GM23338 (cell line): Measurements from ENCODE around the gene RBPJ.

Experiments used
- CREB1 ChIP-seq: fragments of 250-450 bp; sonication (Bioruptor Pico); IDR thresholded peaks from 2 replicates; pipeline ENCODE4 v1.5.0; 2020; ENCODE audit warnings: low read depth, mild to moderate bottlenecking, moderate library complexity
- ETS1 ChIP-seq: IDR thresholded peaks from 2 replicates; pipeline ENCODE4 v1.6.1; 2016; ENCODE audit warnings: antibody characterized with exemption
- EZH2 ChIP-seq: fragments of 200-600 bp; sonication (generic); IDR thresholded peaks from one replicate; pipeline ENCODE4 v1.8.0; 2017; ENCODE audit warnings: antibody characterized with exemption, mild to moderate bottlenecking, low read depth; ENCODE audit not compliant: unreplicated experiment
- EZH2phosphoT487 ChIP-seq: fragments of 200-600 bp; sonication (generic); IDR thresholded peaks from one replicate; pipeline ENCODE4 v1.8.1; 2018; ENCODE audit warnings: antibody characterized with exemption; ENCODE audit not compliant: unreplicated experiment
- JUNB ChIP-seq: IDR thresholded peaks from one replicate; pipeline ENCODE4 v1.6.1; 2016; ENCODE audit warnings: antibody characterized with exemption; ENCODE audit not compliant: unreplicated experiment
- NANOG ChIP-seq: IDR thresholded peaks from 2 replicates; pipeline ENCODE4 v1.6.1; 2016; ENCODE audit warnings: antibody characterized with exemption, borderline replicate concordance
- POLR2AphosphoS5 ChIP-seq: IDR thresholded peaks from 2 replicates; pipeline ENCODE4 v1.6.1; 2016; ENCODE audit warnings: antibody characterized with exemption, low read depth
- REST ChIP-seq: IDR thresholded peaks from one replicate; pipeline ENCODE4 v1.6.1; 2018; ENCODE audit warnings: antibody characterized with exemption; ENCODE audit not compliant: unreplicated experiment
- STAT1 ChIP-seq: IDR thresholded peaks from one replicate; pipeline ENCODE4 v1.6.1; 2016; ENCODE audit warnings: antibody characterized with exemption; ENCODE audit not compliant: unreplicated experiment
- ZNF114 ChIP-seq: fragments of 250-450 bp; sonication (Bioruptor Pico); IDR thresholded peaks from 2 replicates; pipeline ENCODE4 v1.5.0; 2020; ENCODE audit warnings: mild to moderate bottlenecking, moderate library complexity
- ZNF331 ChIP-seq: fragments of 250-450 bp; sonication (Bioruptor Pico); IDR thresholded peaks from 2 replicates; pipeline ENCODE4 v1.5.0; 2020; ENCODE audit warnings: low read depth, mild to moderate bottlenecking, moderate library complexity
- TF ChIP-seq, protein P1 (sequence below), 2 experiments: fragments of 200-600 bp in 1 of 2; sonication (generic) in 1 of 2; conservative IDR thresholded peaks; 2 replicates each; pipeline versions ENCODE4 v1.5.1 to v1.6.1; 2016 to 2017; ENCODE audit warnings: antibody characterized with exemption in 2 of 2, low read depth in 2 of 2, mild to moderate bottlenecking in 2 of 2, moderate library complexity in 1 of 2

DNA sequence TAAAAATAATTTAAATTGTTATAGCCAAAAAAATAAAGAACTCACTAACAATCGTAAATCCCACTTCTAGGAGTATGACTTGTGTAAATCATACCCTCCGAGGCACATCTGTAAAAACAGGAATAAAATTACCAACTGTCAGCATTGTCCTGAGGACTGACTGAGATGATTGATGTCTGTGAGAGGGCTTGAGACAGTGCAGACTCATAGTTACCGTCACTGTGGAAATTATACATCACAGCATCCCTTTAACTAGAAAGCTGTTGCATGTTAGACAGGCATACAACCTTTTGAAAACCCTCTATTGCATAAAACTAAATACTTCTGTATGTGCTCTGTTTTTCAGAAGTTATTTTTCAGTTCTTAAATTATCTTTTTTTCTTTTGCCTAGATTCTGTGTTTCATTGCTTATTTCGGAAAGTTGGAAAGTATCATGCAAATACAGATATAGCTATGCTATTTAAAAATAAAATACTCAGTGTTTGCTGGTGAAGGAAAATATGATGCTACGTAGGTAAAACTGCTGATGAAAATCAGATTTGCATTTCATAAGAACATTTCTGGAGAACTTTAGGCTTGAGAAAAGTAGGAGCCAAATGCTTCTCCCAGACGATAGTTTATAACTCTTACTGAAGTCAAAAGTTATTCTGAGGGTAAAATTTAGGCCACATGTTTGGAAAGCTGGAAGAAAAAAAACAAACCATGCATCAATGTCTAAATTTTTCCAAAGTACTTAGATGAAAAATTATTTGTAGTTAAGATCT, 13.6 kb upstream of the RBPJ start:
- TF ChIP-seq, protein P1, sequence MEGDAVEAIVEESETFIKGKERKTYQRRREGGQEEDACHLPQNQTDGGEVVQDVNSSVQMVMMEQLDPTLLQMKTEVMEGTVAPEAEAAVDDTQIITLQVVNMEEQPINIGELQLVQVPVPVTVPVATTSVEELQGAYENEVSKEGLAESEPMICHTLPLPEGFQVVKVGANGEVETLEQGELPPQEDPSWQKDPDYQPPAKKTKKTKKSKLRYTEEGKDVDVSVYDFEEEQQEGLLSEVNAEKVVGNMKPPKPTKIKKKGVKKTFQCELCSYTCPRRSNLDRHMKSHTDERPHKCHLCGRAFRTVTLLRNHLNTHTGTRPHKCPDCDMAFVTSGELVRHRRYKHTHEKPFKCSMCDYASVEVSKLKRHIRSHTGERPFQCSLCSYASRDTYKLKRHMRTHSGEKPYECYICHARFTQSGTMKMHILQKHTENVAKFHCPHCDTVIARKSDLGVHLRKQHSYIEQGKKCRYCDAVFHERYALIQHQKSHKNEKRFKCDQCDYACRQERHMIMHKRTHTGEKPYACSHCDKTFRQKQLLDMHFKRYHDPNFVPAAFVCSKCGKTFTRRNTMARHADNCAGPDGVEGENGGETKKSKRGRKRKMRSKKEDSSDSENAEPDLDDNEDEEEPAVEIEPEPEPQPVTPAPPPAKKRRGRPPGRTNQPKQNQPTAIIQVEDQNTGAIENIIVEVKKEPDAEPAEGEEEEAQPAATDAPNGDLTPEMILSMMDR (conservative IDR thresholded peaks at IDR 0.05; ENCODE audit: low read depth in 2 of 2) = no peak
- TF ChIP-seq POLR2AphosphoS5 (no peak), EZH2phosphoT487 (no peak), CREB1 (CRISPR knock-in tag) (no peak), EZH2 (no peak), ZNF114 (CRISPR knock-in tag) (no peak), REST (no peak), NANOG (no peak), ZNF331 (no peak), JUNB (no peak), STAT1 (no peak), ETS1 (no peak)
